GM12864 (cell line): ENCODE results near the gene ZNF782.

Source experiments
- DNase-seq: peaks from one replicate; pipeline ENCODE4 v3.0.0-alpha.2; 2011; ENCODE audit warnings: low read depth
- H3K4me3 ChIP-seq: 2 replicates; pipeline ENCODE4 v1.5.1; 2011; ENCODE audit warnings: mild to moderate bottlenecking, low read depth, low read length, control low read depth
- TF ChIP-seq, protein P1 (sequence below): IDR thresholded peaks from 2 replicates; pipeline ENCODE4 v1.5.1; 2011; ENCODE audit warnings: low read depth, mild to moderate bottlenecking, moderate library complexity, low read length, control low read depth, inconsistent platforms; ENCODE audit errors: missing control alignments

ZNF782 gene

GRCh38 chr9:96877269-96877668 lies 23.0 kb upstream of the ZNF782 start:
- DNase-seq = no peak
- TF ChIP-seq, protein P1, sequence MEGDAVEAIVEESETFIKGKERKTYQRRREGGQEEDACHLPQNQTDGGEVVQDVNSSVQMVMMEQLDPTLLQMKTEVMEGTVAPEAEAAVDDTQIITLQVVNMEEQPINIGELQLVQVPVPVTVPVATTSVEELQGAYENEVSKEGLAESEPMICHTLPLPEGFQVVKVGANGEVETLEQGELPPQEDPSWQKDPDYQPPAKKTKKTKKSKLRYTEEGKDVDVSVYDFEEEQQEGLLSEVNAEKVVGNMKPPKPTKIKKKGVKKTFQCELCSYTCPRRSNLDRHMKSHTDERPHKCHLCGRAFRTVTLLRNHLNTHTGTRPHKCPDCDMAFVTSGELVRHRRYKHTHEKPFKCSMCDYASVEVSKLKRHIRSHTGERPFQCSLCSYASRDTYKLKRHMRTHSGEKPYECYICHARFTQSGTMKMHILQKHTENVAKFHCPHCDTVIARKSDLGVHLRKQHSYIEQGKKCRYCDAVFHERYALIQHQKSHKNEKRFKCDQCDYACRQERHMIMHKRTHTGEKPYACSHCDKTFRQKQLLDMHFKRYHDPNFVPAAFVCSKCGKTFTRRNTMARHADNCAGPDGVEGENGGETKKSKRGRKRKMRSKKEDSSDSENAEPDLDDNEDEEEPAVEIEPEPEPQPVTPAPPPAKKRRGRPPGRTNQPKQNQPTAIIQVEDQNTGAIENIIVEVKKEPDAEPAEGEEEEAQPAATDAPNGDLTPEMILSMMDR = no peak
- peak overlapping the region; percentile 17; the same call in 1 of the 2 replicates for H3K4me3 ChIP-seq

GRCh38 chr9:96875461-96876142 lies 21.3 kb upstream of the ZNF782 start:
- peak overlapping the region; percentile 57 for H3K4me3 ChIP-seq
- TF ChIP-seq, protein P1 = peak; percentile 37
- DNase-seq = peak; percentile 74

- TF ChIP-seq, protein P1 = no peak
- DNase-seq = peak; percentile 65
- H3K4me3 ChIP-seq = peak overlapping the region; percentile 57
Observed at GRCh38 chr9:96874947-96875460, 20.7 kb upstream of the ZNF782 start.

- H3K4me3 ChIP-seq = no peak overlapping the region
- no peak for DNase-seq
- TF ChIP-seq, protein P1 = no peak
Observed at GRCh38 chr9:96874201-96874785, 20.0 kb upstream of the ZNF782 start.

DNA sequence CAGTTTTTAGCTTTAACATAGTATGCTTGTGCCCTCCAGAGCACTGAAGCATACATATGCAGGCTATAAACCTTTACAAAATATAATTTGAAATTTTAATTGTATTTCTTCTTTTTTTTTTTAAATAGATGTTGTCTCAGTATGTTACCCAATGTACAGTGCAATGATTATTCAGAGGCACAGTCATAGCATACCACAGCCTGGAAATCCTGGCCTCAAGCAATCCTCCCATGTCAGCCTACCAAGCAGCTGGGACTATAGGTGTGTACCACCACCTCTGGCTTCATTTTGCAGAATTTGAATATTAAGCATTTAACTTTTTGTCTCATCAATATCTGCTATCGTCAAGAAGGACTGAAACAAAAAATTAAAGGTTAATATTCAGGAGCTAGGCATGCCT lies 16.9 kb upstream of the ZNF782 start:
- no peak overlapping the region for H3K4me3 ChIP-seq
- TF ChIP-seq, protein P1 = no peak
- no peak for DNase-seq

DNA sequence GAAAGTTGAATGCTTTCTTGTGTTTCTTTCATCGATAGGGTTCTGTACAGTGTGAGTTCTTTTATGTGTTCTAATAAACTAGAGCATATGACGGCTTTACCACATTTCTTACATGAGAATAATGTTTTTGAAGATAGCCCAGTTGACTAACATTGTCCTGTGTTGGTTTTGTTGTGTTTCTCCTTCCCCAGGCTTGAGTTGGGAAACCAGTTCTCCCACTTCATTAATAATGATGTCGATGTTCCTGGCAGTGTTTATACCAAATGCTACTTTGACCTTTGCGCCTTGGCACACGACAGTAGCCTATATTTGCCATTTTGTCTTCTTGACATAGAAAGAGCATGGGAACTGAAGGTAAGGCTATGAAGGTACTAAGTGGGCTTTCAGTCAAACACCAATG lies 14.4 kb upstream of the ZNF782 start:
- no peak for DNase-seq
- TF ChIP-seq, protein P1 = no peak
- no peak overlapping the region for H3K4me3 ChIP-seq
